Transverse colon (tissue), 3 donors: Measurements from ENCODE around the gene CHSY1.

Experiments
- POLR2A ChIP-seq: fragments of 450-650 bp; IDR thresholded peaks from one replicate; pipeline ENCODE4 v1.6.1; 2016; ENCODE audit warnings: antibody characterized with exemption, mild to moderate bottlenecking, moderate library complexity
- TF ChIP-seq, protein P1 (sequence below), 5 experiments: fragments of 200-600 bp in 3 of 5; fragments of 450-650 bp in 2 of 5; sonication (generic) in 3 of 5; IDR thresholded peaks; 1 replicate in 2 of 5; 2 replicates in 3 of 5; pipeline ENCODE4 v1.5.1; 2016 to 2017; ENCODE audit warnings: antibody characterized with exemption in 5 of 5, inconsistent platforms in 3 of 5, mild to moderate bottlenecking in 2 of 5, moderate library complexity in 1 of 5

DNA sequence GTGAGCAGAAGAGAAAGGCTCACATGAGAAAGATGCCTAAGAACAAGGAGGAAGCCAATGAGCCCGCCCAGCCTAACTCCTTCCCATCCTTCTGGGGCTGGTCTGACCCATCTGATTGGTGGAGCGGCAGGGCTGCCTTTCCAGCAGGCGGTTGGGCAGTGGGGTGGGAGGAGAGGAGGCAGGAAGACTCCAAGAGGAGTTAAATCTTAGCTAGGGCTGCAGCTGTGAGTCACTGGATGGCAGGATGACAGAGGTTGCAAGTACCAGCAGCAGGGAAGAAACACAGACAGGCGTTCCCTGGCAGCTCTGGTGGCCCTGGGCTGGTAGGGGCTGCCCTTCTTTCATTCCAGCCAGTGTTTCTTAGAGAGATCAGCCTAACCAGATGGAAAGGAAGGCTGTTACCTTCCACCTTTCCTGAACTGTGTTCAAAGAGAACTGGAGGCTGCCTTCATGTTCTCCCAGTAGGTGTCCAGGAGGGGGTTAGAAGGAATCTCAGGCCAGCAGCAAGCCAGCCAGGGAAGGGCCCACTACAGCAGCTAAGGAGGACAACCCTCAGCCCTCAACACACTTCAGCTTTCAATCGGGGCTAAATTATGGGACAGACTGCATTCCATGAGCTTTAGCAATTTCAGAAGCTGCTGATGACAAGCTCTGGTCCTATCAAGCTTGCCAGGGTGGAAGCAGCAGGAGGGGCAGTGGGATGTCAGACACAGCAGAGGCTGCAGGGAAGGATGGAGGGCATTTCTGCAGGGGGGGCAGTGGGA is 50.3 kb downstream of the CHSY1 start:
- TF ChIP-seq, protein P1, sequence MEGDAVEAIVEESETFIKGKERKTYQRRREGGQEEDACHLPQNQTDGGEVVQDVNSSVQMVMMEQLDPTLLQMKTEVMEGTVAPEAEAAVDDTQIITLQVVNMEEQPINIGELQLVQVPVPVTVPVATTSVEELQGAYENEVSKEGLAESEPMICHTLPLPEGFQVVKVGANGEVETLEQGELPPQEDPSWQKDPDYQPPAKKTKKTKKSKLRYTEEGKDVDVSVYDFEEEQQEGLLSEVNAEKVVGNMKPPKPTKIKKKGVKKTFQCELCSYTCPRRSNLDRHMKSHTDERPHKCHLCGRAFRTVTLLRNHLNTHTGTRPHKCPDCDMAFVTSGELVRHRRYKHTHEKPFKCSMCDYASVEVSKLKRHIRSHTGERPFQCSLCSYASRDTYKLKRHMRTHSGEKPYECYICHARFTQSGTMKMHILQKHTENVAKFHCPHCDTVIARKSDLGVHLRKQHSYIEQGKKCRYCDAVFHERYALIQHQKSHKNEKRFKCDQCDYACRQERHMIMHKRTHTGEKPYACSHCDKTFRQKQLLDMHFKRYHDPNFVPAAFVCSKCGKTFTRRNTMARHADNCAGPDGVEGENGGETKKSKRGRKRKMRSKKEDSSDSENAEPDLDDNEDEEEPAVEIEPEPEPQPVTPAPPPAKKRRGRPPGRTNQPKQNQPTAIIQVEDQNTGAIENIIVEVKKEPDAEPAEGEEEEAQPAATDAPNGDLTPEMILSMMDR (IDR thresholded peaks at IDR 0.05), result no peak
- no peak for TF ChIP-seq POLR2A
